ENCODE results near the gene IL36RN. TPM values are rescaled to one million over a fixed set of nuclear protein-coding genes. Genes with fewer than 3 reads are reported as not detected.

Gene IL36RN
- total RNA-seq, 1 experiment from 2014 or later, result 0.36 TPM

DNA sequence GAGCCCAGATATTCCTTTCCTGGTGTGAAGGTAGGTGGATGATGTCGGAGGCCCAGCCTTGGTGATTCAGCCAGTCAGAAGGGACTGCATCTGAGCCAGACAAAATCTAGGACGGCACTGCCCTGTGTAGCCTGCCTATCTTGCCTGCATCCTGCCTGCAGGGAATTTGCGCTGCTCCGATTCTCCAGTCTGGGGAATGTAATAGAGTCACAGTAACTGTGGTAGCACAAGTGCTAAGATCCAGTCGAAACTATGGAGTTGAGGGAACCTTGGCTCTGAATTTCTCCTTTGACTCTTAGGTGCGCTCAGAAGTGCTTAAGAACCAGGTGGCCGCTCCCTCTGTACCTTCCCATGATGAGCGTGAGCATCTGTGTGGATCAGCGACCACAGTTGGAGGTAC, 22.2 kb upstream of the IL36RN start:
- Histone ChIP-seq H3K27me3 (ENCODE audit: low read length) (no peaks in the 10 kb centered on the region), H3K9ac (ENCODE audit: low read length) (no peak overlapping the region), H2AFZ (ENCODE audit: low read length) (no peak overlapping the region), H3K4me3 (ENCODE audit: low read length) (no peak overlapping the region), H3K4me2 (ENCODE audit: low read length) (no peak overlapping the region), H4K20me1 (ENCODE audit: low read length) (no peaks in the 10 kb centered on the region), H3K9me2 (replicated peaks; ENCODE audit: low read length) (no peaks in the 10 kb centered on the region), H3K9me3 (ENCODE audit: low read length) (no peaks in the 10 kb centered on the region), H3K36me3 (ENCODE audit: low read depth, low read length) (no peaks in the 10 kb centered on the region), H3F3A (ENCODE audit: low read length, unreplicated experiment) (no peaks in the 10 kb centered on the region), H3K4me1 (ENCODE audit: insufficient read depth, low read length) (no peaks in the 10 kb centered on the region), H3K79me2 (ENCODE audit: low read length) (no peaks in the 10 kb centered on the region), H3K27ac (ENCODE audit: low read length) (no peak overlapping the region)
- BruUV-seq (replicated peaks), result no TSS peak
- TF ChIP-seq EZH2 (IDR thresholded peaks at IDR 0.05; ENCODE audit: low read length, unreplicated experiment) (no peak), EZH2phosphoT487 (IDR thresholded peaks at IDR 0.05; ENCODE audit: borderline replicate concordance, low read length) (no peak)
- TF ChIP-seq, protein P1, sequence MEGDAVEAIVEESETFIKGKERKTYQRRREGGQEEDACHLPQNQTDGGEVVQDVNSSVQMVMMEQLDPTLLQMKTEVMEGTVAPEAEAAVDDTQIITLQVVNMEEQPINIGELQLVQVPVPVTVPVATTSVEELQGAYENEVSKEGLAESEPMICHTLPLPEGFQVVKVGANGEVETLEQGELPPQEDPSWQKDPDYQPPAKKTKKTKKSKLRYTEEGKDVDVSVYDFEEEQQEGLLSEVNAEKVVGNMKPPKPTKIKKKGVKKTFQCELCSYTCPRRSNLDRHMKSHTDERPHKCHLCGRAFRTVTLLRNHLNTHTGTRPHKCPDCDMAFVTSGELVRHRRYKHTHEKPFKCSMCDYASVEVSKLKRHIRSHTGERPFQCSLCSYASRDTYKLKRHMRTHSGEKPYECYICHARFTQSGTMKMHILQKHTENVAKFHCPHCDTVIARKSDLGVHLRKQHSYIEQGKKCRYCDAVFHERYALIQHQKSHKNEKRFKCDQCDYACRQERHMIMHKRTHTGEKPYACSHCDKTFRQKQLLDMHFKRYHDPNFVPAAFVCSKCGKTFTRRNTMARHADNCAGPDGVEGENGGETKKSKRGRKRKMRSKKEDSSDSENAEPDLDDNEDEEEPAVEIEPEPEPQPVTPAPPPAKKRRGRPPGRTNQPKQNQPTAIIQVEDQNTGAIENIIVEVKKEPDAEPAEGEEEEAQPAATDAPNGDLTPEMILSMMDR (conservative IDR thresholded peaks at IDR 0.05; ENCODE audit: low read depth, low read length), result no peak
- POLR2A ChIA-PET (ENCODE audit: unreplicated experiment), result no interaction called here
- ATAC-seq (no peak), DNase-seq (no peak)
- CTCF ChIA-PET, result no interaction called here
- intact Hi-C loops (cut with micrococcal nuclease), result no loop called here

DNA sequence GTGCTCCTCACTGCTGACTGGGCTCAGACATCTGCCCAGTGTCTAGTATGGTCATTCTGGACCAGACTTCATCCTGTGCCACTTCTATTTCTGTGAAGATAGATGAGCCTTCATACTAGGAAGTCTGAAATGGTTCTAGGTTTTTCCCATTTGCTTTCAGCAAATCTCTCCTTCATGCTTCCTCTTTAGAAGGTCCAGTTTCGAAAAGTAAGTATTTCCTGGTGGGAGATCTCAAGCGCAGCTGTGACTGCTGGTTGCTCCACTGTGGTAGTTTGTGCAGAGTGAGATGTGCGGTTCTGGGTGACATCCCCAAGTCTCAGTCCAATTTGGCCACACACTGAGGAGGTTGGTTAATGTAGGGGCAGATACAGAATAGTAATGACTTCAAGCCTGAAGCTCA, 20.7 kb upstream of the IL36RN start:
- CTCF ChIA-PET, result no interaction called here
- Histone ChIP-seq H4K20me1 (ENCODE audit: low read length) (no peaks in the 10 kb centered on the region), H3K27ac (ENCODE audit: low read length) (no peak overlapping the region), H3K36me3 (ENCODE audit: low read depth, low read length) (no peaks in the 10 kb centered on the region), H3K9me3 (ENCODE audit: low read length) (no peaks in the 10 kb centered on the region), H3K27me3 (ENCODE audit: low read length) (no peaks in the 10 kb centered on the region), H2AFZ (ENCODE audit: low read length) (no peak overlapping the region), H3K9ac (ENCODE audit: low read length) (no peak overlapping the region), H3K4me2 (ENCODE audit: low read length) (no peak overlapping the region), H3K4me1 (ENCODE audit: insufficient read depth, low read length) (no peaks in the 10 kb centered on the region), H3K9me2 (replicated peaks; ENCODE audit: low read length) (no peaks in the 10 kb centered on the region), H3K4me3 (ENCODE audit: low read length) (no peak overlapping the region), H3F3A (ENCODE audit: low read length, unreplicated experiment) (no peaks in the 10 kb centered on the region), H3K79me2 (ENCODE audit: low read length) (no peaks in the 10 kb centered on the region)
- no peak for TF ChIP-seq EZH2 (IDR thresholded peaks at IDR 0.05; ENCODE audit: low read length, unreplicated experiment)
- TF ChIP-seq, protein P1 (conservative IDR thresholded peaks at IDR 0.05; ENCODE audit: low read depth, low read length), result no peak
- no peak for TF ChIP-seq EZH2phosphoT487 (IDR thresholded peaks at IDR 0.05; ENCODE audit: borderline replicate concordance, low read length)
- ATAC-seq (no peak), DNase-seq (no peak)
- BruUV-seq (replicated peaks), result no TSS peak
- POLR2A ChIA-PET (ENCODE audit: unreplicated experiment), result no interaction called here
- intact Hi-C loops (cut with micrococcal nuclease), result no loop called here

DNA sequence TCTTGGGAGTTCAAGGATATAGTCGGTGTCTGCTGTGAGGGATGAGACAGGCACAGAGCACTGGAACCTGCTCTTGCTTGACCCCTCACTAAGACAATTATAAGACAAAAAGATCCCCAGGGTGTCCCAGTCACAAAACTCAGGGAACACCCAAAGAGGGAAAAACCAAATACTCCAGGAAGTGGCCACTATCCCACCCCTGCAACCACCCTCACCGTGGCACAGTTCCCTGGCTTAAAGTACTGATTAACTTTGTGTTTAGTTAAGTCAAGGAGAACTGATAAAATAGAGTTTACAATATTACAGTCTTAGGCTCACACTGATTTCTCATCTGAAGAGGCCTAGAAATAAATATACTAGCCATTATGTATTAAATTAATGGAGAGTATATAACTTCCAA, 19.8 kb upstream of the IL36RN start:
- Histone ChIP-seq H2AFZ (ENCODE audit: low read length) (no peak overlapping the region), H4K20me1 (ENCODE audit: low read length) (no peaks in the 10 kb centered on the region), H3K27ac (ENCODE audit: low read length) (no peak overlapping the region), H3K9me2 (replicated peaks; ENCODE audit: low read length) (no peaks in the 10 kb centered on the region), H3K9me3 (ENCODE audit: low read length) (no peaks in the 10 kb centered on the region), H3K9ac (ENCODE audit: low read length) (no peak overlapping the region), H3K4me3 (ENCODE audit: low read length) (no peak overlapping the region), H3K27me3 (ENCODE audit: low read length) (no peaks in the 10 kb centered on the region), H3K4me2 (ENCODE audit: low read length) (no peak overlapping the region), H3K79me2 (ENCODE audit: low read length) (no peaks in the 10 kb centered on the region), H3K36me3 (ENCODE audit: low read depth, low read length) (no peaks in the 10 kb centered on the region), H3F3A (ENCODE audit: low read length, unreplicated experiment) (no peaks in the 10 kb centered on the region), H3K4me1 (ENCODE audit: insufficient read depth, low read length) (no peaks in the 10 kb centered on the region)
- ChIA-PET POLR2A (ENCODE audit: unreplicated experiment) (no interaction called here), CTCF (no interaction called here)
- ATAC-seq (no peak), DNase-seq (no peak)
- no TSS peak for BruUV-seq (replicated peaks)
- intact Hi-C loops (cut with micrococcal nuclease), result no loop called here
- no peak for TF ChIP-seq EZH2phosphoT487 (IDR thresholded peaks at IDR 0.05; ENCODE audit: borderline replicate concordance, low read length)
- TF ChIP-seq, protein P1 (conservative IDR thresholded peaks at IDR 0.05; ENCODE audit: low read depth, low read length), result no peak
- TF ChIP-seq EZH2 (IDR thresholded peaks at IDR 0.05; ENCODE audit: low read length, unreplicated experiment), result no peak

Data from PC-3 (cell line).